ENCODE data around the gene CTDP1. TPM values are rescaled to one million over a fixed set of nuclear protein-coding genes. Genes with fewer than 3 reads are reported as not detected.

CTDP1 gene
- total RNA-seq, 1 donor from 2014 or later = 34.8 TPM

DNA sequence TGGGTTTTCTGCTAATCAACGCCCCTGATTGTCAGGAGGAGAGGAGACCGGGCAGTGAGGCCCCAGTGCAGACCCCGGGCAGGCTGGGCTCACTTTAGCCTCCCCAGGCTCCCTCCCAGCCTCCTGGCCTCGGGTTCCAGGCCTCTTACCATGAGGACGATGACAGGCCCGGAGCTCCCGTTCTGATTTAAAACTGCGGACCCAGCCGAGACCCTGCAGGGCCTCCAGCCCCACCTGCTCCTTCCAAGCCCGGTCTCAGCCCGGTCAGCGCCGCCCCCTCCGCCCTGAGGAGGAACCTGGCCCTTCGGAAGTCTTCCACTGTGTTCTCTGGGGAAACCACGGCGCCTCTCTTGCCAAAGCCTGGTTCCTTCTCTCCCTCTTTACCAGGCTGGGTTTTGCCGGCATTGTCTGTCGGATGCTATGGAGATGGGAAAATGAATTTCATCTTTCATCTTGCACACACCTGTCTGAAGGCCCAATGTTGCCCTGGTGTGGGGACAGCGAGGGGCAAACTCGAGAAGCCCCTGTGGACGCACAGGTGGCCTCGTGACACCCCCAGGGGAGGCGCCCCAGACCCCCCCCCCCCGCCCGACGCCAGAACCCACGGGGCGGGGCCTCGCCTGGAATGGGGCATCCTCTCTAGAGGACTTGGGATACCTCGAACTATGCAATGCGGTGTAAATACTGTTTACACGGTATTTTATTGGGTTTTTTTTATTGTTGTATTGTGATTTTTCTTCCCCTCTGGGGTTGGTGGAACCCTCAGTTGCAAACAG, 37.7 kb upstream of the CTDP1 start:
- peaks cover 15% of the 10 kb centered on the region for H3K4me1 Mint-ChIP-seq (ENCODE audit: low read depth, unreplicated experiment)
- no peak overlapping the region for H3K27ac Mint-ChIP-seq (ENCODE audit: unreplicated experiment)
- H3K27me3 Mint-ChIP-seq (ENCODE audit: unreplicated experiment) = peaks cover 12% of the 10 kb centered on the region
- H3K36me3 Mint-ChIP-seq (ENCODE audit: unreplicated experiment) = no peaks in the 10 kb centered on the region
- no peak overlapping the region for H3K4me3 Mint-ChIP-seq (ENCODE audit: unreplicated experiment)
- peaks cover 3% of the 10 kb centered on the region for H3K9me3 Mint-ChIP-seq (ENCODE audit: unreplicated experiment)
- no peak for TF ChIP-seq CTCF (IDR thresholded peaks at IDR 0.05; ENCODE audit: partially characterized antibody, unreplicated experiment)
- no peak for DNase-seq

DNA sequence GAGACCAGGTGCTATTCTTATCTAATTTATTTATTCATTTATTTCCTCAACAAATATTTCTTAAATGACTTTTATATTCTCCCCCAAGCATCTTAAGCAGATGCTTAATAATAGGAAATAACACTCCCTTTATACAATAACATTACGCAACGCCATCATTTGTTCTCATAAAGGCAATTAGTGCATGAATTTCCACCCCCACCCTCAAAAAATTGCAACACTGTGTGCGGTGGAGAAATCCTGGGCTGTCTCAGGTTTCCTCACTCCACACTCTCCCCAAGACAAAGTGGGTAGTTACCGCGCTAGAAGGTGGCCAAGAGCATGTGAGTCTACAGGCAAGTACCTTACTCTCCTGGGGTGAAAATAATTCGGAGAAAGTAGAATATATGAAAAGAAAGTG, 37.0 kb upstream of the CTDP1 start:
- H3K36me3 Mint-ChIP-seq (ENCODE audit: unreplicated experiment) = no peaks in the 10 kb centered on the region

GRCh38 chr18:79643054-79643984, 36.3 kb upstream of the CTDP1 start:
- H3K4me1 Mint-ChIP-seq (ENCODE audit: low read depth, unreplicated experiment) = peaks cover 21% of the 10 kb centered on the region

More for the DNA sequence above, 37.0 kb upstream of the CTDP1 start:
- Mint-ChIP-seq H3K27me3 (ENCODE audit: unreplicated experiment) (peaks cover 12% of the 10 kb centered on the region), H3K27ac (ENCODE audit: unreplicated experiment) (no peak overlapping the region), H3K4me3 (ENCODE audit: unreplicated experiment) (no peak overlapping the region), H3K4me1 (ENCODE audit: low read depth, unreplicated experiment) (peaks cover 15% of the 10 kb centered on the region), H3K9me3 (ENCODE audit: unreplicated experiment) (peaks cover 3% of the 10 kb centered on the region)
- no peak for TF ChIP-seq CTCF (IDR thresholded peaks at IDR 0.05; ENCODE audit: partially characterized antibody, unreplicated experiment)
- DNase-seq = no peak

GRCh38 chr18:79644006-79644665, 35.5 kb upstream of the CTDP1 start:
- H3K27me3 Mint-ChIP-seq (ENCODE audit: unreplicated experiment) = peaks cover 9% of the 10 kb centered on the region
- peak; percentile 95 for TF ChIP-seq CTCF (IDR thresholded peaks at IDR 0.05; ENCODE audit: partially characterized antibody, unreplicated experiment)
- H3K4me3 Mint-ChIP-seq (ENCODE audit: unreplicated experiment) = peak overlapping the region; percentile 72
- H3K27ac Mint-ChIP-seq (ENCODE audit: unreplicated experiment) = peak overlapping the region; percentile 78
- no peaks in the 10 kb centered on the region for H3K36me3 Mint-ChIP-seq (ENCODE audit: unreplicated experiment)
- peak; percentile 84 for DNase-seq
- H3K4me1 Mint-ChIP-seq (ENCODE audit: low read depth, unreplicated experiment) = peaks cover 22% of the 10 kb centered on the region
- H3K9me3 Mint-ChIP-seq (ENCODE audit: unreplicated experiment) = peaks cover 4% of the 10 kb centered on the region

More at GRCh38 chr18:79643054-79643984, 36.3 kb upstream of the CTDP1 start:
- H3K27ac Mint-ChIP-seq (ENCODE audit: unreplicated experiment) = no peak overlapping the region
- no peak for TF ChIP-seq CTCF (IDR thresholded peaks at IDR 0.05; ENCODE audit: partially characterized antibody, unreplicated experiment)
- H3K9me3 Mint-ChIP-seq (ENCODE audit: unreplicated experiment) = peaks cover 3% of the 10 kb centered on the region
- H3K4me3 Mint-ChIP-seq (ENCODE audit: unreplicated experiment) = no peak overlapping the region
- DNase-seq = no peak
- no peaks in the 10 kb centered on the region for H3K36me3 Mint-ChIP-seq (ENCODE audit: unreplicated experiment)
- peaks cover 12% of the 10 kb centered on the region for H3K27me3 Mint-ChIP-seq (ENCODE audit: unreplicated experiment)

Data from glutamatergic neuron (in vitro differentiated cells).